NCI-H510A treated with DMSO at 0.1 percent for 48 hours (cell line): ENCODE results near the gene NTRK2.

ENCODE experiments used
- DNase-seq: peaks from one replicate; lab custom pipeline; 2025; lab: John Stamatoyannopoulos, UW

The NTRK2 gene

DNA sequence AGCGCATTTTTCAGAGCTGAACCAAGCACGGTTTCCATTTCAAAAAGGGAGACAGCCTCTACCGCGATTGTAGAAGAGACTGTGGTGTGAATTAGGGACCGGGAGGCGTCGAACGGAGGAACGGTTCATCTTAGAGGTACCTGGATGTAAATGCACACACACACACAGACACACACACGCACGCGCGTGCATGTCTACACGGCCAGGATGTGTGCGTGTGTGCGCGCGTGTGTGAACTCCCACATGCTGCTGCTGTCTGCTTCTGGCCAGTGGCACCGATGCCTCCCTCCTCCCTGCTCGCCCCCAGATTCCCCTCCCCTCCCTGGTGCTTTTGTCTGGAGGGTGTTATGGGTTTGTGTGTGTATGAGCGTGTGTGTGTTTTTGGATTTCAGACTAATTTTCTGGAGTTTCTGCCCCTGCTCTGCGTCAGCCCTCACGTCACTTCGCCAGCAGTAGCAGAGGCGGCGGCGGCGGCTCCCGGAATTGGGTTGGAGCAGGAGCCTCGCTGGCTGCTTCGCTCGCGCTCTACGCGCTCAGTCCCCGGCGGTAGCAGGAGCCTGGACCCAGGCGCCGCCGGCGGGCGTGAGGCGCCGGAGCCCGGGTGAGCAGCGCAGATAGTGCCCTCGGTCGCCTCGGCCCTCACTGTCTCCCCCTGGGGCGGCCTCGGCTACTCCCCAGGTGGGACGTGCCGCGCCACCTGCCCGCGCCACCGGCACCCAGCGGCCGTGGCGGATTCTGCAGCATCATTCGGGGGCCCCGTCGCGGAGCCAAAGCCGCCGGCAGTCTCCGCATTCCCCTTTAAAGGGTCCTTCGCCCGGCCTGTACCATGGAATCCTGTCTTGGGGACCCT lies at the start of gene NTRK2:
Gene NTRK2, plus strand, starts transcription at position 442 of the 850 bp plus-strand sequence. CDS start 1,020 bp downstream, outside the sequence.
- peak; percentile 43 for DNase-seq

DNA sequence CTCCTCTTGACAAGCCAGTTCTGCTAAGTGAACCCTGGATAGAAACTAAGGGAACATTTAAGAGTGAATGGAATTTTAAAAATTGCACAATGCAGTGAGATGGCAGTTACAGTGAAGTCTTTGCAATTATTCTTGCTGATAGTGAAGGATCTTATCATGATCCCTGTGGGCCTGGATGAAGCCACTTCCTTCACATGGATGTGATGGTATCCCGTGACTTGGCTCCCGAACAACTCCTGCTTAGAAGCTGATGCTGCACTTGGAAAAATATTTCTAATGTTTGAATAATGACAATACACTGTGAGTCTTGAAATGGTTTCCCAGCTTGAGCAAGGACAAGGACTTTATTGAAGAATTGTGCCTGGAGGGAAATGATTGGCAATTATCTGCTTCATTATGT lies 49.2 kb upstream of the NTRK2 start:
- no peak for DNase-seq

DNA sequence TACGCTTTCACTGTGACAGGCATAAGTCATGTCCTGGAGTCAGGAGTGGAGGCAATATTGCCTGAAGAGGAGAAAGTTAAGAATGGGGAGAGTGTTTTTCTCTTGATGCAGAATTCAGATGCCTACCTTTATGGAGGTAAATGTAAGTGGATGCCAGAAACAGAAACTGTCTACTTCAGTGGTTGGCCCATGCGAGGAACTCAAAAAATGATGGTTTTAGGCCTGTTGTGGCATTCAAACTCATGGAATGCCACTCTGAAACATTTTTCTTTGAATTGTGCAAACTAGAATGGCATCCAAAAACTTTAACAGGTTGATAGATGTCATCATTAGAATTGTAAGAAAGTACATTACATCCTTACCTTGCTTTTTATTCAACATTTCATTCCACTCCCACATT lies 47.7 kb upstream of the NTRK2 start:
- no peak for DNase-seq

DNA sequence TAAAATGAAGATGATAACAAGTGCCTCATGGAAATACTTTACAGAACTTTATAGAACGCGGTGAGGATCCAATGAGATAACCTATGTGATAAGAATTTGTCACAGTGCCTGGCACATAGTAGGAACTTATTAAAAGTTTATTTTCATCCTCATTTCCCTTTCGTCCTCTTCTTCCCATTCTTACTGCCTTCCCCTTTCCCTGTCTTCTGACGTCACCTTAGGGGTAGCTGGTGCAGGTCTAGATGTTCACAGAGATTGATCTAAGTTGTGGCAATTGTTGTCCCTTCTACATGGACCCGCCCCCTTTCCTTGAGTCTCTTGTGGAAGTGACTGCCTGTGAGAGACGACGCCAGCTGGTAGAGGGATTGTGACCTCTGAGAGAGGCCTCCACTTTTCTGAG lies 46.5 kb upstream of the NTRK2 start:
- no peak for DNase-seq

DNA sequence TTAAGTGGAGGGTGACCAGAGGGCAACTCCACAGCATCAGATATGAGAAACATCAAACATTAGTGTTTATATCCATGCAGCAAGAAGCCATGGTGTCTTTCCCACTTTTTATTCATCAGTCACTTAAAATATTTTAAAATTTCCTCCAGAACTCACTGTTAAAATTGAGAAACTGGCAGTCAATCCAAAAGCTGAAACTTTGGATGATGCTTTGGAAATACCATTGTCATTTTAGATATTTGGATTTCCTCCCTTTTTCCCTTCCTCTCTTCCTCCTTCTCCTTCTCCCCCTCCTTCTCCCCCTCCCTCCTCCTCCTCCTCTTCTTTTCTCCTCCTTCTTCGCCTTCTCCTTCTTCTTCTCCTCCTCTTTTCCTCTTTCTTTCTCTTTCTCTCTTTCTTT lies 33.1 kb upstream of the NTRK2 start:
- DNase-seq = no peak

DNA sequence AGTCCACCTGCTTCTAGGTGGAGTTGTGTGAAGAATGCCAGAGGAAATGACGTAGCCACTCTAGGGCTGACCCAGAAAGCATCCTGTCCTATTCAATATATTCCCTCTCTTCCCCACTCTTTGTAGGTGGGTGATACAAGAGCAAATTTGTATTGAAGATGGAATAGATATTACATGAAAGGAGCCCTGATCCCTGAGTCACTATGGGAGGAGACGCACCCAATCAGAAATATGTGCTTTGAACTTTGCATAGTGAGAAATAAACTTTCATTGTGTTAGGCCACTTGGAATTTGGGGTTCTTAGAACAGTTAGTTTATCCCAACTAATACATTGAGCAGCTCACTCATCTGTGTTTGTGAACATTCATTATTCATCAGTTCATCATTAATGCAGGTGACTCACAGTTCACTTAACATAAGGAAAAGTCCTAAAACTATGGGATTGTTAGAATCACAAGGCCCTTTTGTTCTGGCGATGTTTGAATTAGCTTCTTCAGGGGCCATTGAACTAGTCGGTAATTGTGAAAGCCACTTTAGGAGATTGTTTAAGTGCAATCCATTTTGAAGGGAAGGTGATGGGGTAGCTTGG lies 26.9 kb upstream of the NTRK2 start:
- DNase-seq = no peak

DNA sequence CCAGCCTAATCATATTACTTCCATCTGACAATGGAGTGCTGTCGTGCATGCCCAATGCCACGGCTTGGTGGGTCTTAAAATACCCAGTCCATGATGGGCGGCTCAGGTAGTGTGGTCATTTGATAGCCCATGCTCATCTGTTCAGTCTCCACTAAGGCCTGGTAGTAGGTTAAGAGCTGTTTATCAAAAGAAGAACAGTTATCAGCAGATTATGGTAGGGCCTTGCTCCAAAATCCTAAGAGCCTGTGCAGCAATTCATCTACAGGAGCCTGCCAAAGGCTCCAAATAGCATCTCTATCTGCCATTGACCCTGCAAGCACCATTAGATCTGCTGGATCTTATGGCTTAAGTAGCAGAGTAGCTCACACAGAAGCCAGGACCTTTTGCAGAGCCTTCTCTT lies 21.8 kb upstream of the NTRK2 start:
- no peak for DNase-seq

DNA sequence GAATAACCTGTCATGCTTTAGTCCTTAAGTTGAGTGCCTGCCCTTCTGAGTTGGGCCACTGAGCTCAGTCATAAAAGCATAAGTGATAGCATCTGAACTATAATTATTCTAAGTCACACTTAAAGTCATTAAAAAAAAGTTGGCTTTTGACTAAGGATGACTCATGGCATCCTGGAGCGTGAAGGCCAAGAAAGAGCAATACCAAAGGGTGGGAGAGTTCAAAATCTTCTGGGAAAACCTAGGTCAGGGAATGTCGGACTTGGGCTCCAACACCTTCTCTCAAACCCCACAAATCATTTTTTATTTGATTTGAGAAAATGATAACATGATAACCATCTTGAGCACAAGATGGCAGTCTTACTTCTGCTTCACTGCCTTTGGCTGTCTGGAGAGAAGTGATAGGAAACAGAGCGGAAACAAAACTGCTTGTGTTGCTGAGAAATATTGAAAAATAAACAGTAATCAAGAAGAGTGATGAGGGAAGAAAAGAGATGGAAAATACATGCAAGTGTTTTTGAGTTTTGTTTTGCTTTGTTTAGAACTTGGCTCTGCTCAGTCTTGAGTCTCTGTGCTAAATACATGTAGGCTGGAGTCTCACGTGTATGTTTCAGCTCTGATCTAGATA lies 16.9 kb upstream of the NTRK2 start:
- DNase-seq = no peak

DNA sequence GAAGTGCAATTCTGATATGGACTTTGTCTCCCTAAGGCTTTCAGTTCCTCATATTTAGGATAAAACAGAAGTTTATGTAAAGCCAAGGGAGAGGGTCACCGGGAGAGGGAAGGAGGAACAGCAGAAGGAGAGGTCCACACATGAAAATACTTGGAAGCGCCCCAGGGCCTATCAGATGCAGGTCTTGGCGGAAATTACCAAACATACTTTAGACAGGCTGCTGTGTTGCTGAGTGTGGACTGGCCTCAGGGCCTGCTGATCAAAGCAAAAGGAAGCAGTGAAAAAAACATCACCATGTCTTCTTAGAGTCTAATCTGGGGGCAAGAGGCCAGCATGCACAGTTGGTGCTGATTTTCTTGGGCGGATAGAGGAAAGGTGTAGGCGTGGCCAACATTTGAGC lies 14.1 kb upstream of the NTRK2 start:
- no peak for DNase-seq

DNA sequence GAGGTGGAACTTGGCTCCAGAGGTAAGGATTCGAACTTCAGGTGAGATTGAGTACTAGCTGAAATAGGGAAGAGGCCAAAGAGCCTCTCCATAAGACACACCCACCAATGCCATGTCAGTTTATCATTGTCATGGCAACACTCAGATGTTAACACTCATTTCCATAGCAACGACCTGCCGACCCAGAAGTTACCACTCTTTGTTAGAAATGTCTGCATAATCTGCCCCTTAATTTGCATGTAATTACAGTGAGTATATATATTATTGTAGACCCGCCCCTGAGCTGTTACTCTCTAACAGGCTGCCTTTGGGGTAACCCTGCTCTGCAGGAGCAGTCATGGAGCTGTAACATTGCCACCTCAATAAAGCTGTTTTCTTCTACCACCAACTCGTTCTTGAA lies 10.2 kb upstream of the NTRK2 start:
- no peak for DNase-seq

DNA sequence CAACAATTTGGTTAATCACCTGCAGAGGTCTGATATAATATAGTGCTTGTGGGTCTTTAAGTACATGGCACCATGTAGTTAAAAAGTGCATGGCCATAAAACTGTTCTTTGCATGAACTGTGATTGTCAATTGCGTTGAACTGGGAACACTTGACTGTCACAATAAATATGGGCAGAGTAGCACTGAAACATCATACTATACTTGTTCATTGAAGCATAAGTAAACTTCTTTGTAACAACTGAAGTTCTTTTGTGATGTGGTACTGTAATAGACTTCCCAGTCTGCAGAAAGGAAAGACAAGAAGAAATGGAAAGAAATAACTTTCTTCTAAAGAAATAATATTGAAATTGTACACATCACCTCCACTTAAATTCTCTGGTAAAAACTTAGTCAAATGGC lies 9.8 kb upstream of the NTRK2 start:
- DNase-seq = no peak

DNA sequence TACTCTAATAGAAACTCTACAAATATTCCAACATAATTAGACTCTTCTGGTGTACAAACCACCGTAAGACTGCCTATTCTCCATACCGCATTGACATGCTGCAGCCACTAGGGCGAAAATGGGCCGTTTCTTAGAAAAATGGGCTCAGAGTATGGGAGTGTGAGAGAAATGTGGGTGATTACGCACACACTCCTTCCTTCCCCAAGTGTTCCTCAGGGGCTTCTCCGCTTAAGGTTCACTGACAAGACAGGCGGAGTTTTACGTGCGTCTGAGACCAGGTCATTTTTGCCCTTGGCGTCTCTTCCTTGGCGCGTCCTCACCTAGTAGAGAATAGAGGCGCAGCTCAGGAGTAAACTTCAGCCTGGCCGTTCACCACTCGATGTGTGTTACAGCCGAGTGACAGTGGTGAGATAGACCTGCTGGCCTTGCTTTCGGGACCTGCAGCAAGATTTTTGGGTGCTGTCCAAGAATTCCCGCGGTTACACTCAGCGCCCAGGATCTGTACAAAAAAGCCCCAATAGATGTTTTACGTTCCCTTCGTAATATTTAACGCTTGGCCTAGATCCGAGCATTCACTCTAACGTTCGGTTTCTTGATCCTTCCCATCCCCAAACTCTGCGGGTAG lies 1.8 kb upstream of the NTRK2 start:
- DNase-seq = peak; percentile 71

DNA sequence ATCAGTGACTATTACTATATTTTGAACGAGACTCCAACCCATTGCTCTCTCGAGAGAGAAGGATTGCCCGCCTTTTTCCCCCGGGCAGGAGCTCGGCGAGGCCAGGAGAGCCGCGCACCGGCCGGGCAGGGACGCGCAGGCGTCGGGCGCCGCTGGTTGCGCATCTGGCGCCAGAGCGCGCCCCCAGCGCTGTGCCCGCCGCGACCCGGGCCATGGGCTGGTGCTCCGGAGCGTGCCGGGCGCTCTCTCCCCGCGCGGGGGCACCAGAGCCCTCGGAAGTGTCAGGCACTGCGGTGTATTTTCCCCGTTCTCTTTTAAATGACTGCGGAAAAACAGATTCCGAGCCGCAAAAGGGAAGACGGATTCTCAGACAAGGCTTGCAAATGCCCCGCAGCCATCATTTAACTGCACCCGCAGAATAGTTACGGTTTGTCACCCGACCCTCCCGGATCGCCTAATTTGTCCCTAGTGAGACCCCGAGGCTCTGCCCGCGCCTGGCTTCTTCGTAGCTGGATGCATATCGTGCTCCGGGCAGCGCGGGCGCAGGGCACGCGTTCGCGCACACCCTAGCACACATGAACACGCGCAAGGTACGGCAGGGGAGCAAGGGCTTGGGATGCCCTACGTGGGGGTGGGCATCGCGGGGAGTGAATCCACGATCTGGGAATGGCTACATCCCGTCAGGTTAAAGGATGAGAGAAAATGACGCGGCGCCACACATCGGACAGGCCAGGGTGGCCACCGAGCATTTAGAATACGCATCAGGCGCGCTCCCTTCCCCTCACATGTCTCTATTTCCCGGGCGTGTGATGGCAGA lies 1.1 kb upstream of the NTRK2 start:
- peak; percentile 74 for DNase-seq

DNA sequence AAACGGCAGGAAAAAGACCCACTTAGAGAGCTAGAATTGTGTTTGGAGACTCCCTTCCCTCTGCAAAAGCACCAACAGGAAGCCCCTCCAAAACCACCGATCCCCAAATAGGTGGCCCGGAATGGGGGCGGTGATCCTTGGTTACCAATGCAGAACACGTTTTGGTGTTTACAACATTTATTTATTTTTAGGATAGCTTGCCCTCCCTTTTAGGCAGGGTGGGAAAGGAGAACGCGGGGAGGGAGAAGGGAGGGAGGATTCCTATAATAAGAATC lies 579 bp upstream of the NTRK2 start:
- DNase-seq = no peak

DNA sequence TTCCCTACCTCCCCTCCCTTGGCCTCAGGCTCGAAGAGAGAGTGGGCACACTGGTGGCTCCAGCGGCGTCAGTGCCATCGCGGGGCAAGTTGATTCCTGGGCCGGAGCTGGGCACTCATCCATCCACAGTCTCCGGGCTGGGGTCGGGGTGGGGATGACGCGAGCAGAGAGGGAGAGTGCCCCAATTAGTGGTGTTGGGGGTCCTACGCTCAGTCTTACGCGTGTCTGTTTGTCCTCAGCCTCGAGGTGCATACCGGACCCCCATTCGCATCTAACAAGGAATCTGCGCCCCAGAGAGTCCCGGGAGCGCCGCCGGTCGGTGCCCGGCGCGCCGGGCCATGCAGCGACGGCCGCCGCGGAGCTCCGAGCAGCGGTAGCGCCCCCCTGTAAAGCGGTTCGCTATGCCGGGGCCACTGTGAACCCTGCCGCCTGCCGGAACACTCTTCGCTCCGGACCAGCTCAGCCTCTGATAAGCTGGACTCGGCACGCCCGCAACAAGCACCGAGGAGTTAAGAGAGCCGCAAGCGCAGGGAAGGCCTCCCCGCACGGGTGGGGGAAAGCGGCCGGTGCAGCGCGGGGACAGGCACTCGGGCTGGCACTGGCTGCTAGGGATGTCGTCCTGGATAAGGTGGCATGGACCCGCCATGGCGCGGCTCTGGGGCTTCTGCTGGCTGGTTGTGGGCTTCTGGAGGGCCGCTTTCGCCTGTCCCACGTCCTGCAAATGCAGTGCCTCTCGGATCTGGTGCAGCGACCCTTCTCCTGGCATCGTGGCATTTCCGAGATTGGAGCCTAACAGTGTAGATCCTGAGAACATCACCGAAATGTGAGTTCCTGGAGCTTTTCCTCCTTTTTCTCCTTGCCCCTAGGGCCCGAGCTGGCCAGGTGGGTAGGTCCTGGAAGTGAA lies 861 bp downstream of the NTRK2 start:
- DNase-seq = no peak

DNA sequence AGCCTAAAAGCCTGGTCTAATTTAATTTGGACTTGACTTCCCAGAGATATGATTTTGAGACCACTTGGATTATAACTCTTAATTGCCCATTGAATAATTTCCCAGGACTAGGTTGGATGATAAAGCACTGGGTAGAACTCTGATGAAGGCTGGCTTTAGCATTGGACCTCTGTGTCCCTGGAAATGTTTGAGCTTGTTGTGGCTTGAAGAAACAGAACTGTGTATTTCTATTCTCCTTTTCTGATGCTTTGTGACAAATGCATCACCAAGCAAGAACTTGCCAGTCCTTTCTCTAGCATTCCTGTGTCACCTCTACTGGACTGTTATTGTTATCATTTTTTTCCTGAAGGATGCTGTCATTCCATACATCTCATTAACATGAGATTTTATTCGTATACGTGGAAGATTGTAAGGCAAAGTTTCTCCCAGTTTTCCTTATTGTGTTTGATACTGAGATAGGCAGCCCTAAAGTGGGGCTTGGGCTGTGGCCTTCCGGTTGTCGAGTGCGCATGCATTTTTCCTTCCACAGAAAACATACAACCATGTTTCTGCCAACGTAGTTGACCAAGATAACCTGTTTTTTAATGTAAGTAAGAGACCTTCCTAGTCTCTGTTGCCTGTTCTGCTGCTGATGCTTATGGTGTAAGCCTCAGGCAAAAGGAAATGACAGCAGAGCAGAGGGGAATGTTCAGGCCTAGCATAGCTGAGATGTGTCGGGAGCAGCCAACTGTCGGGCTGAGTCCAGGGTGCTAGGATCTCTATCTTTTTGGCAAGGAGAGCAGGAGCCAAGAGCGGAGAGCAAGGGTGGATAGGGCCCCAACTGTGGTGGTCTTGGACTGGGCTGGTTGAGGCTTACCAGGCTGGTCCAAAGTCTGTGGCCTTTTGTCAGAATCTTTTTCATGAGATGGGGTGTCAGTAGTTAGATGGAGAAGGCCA lies 2.3 kb downstream of the NTRK2 start:
- DNase-seq = no peak

DNA sequence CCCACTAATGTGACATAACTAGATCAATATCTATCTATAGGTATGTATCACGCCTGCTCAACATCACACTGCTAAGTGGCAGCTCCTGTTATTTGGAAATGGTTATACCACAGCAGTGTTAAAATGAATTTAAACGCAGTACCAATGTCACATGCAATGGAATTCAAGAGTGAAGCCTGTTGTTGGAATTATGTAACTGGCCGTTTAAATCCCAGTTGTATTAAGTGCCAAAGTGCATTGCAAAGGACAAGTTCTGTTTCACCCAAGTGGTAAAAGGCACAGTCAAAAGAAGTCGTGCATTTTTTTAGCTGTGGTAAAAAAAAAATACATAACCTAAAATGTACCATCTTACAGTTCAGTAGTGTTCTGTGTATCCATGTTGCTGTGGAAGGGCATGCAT lies 4.3 kb downstream of the NTRK2 start:
- DNase-seq = no peak

DNA sequence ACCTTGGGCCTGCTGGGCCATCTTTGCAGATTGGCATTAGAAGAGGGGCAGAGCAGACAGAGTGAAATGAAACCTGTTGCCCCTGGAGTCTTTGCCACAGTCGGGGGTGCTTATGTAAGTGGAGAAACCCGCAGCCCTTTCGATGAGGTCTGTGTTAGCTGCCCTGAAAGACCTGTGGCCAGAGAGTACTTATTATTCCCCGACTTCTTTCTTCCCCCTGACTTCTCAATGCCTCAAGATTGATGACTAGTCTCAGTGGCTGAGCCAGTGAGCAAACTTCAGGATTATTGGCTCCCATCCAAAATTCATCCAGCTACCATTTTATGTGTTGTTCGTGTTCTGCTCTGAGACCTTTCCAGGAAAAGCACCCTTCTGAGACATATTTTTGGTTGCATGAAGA lies 7.6 kb downstream of the NTRK2 start:
- DNase-seq = no peak

DNA sequence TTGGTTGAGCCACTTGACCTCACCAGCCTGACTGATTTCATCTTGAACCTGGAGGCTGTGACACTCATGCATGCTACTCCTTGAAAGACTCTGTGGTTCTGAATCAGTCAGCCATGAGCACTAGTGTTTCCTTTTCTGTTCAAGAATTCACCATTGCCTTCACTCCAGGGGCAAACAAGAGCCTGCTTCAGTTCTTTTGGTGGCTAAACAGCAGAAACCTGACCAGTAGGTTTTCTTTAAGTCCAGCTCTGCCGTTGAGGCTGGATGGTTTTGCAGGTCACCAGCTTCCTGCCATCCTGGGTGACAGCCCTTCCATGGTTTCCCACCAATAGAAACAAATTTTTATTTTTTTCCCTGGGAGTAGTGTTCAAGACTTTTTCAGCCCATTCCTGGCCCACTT lies 10.0 kb downstream of the NTRK2 start:
- DNase-seq = no peak
